AG09319 (cell line): ENCODE data around the gene KCNJ15.
A peak's percentile ranks its signal among the peaks of the same experiment; 100 is the strongest.

Experiments
- DNase-seq: peaks from one replicate; pipeline ENCODE4 v3.0.0-alpha.2; 2010; ENCODE audit warnings: low read depth; ENCODE audit errors: extremely low read depth
- CTCF ChIP-seq: IDR thresholded peaks from 2 replicates; pipeline ENCODE4 v1.5.1; 2011; ENCODE audit warnings: low read depth, mild to moderate bottlenecking, inconsistent platforms, low read length, moderate library complexity

KCNJ15 gene

GRCh38 chr21:38300141-38300578 lies 43.4 kb downstream of the KCNJ15 start:
- no peak for DNase-seq
- no peak for TF ChIP-seq CTCF

GRCh38 chr21:38301321-38302214 lies 44.8 kb downstream of the KCNJ15 start:
- DNase-seq: no peak
- TF ChIP-seq CTCF: no peak

- DNase-seq: no peak
- no peak for TF ChIP-seq CTCF
These were observed 46.5 kb downstream of the KCNJ15 start for GRCh38 chr21:38303300-38303699.

- DNase-seq: peak; percentile 80
- TF ChIP-seq CTCF: no peak
These were observed 49.8 kb downstream of the KCNJ15 start for GRCh38 chr21:38306433-38307141.

- TF ChIP-seq CTCF: no peak
- DNase-seq: no peak
These were observed 51.2 kb downstream of the KCNJ15 start for GRCh38 chr21:38307771-38308531.

GRCh38 chr21:38308532-38309119 lies 51.8 kb downstream of the KCNJ15 start:
- no peak for DNase-seq
- TF ChIP-seq CTCF: no peak
